Astrocyte (in vitro differentiated cells and primary cell): ENCODE measurements around the gene AP2S1.

Experiments
- EZH2 ChIP-seq: IDR thresholded peaks from 2 replicates; pipeline ENCODE4 v1.6.1; 2012; ENCODE audit warnings: mild to moderate bottlenecking, low read length, inconsistent platforms; ENCODE audit not compliant: insufficient read depth
- TF ChIP-seq, protein P1 (sequence below): IDR thresholded peaks from 2 replicates; pipeline ENCODE4 v1.5.1; 2011; ENCODE audit warnings: low read depth, mild to moderate bottlenecking, inconsistent platforms, low read length, moderate library complexity; ENCODE audit not compliant: insufficient read depth

DNA sequence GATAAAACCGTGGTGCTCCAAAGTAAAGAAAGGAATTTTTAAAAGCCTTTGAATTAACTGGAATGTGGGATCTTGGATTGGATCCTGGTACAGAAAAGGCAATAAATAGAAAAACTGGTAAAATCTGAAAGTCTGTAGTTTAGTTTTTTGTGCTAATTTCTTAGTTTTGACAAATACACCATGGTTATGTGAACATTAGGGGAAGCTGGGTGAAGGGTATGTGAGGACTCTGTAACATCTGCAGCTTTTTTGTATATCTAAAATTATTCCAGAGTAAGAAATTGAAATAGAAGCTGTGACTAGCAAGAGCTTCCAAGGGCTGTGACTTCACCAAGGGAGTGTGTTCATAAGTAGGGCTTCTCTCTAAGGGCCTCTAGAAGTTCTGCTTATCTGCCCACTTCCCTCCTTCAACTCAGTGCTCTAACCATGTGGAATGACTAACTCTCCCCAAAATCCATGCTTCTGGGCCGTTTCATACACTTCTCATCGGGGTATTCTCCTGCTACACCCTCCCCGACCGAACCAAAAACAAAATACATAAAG is 36.7 kb upstream of the AP2S1 start:
- TF ChIP-seq, protein P1, sequence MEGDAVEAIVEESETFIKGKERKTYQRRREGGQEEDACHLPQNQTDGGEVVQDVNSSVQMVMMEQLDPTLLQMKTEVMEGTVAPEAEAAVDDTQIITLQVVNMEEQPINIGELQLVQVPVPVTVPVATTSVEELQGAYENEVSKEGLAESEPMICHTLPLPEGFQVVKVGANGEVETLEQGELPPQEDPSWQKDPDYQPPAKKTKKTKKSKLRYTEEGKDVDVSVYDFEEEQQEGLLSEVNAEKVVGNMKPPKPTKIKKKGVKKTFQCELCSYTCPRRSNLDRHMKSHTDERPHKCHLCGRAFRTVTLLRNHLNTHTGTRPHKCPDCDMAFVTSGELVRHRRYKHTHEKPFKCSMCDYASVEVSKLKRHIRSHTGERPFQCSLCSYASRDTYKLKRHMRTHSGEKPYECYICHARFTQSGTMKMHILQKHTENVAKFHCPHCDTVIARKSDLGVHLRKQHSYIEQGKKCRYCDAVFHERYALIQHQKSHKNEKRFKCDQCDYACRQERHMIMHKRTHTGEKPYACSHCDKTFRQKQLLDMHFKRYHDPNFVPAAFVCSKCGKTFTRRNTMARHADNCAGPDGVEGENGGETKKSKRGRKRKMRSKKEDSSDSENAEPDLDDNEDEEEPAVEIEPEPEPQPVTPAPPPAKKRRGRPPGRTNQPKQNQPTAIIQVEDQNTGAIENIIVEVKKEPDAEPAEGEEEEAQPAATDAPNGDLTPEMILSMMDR = no peak
- TF ChIP-seq EZH2 = no peak
